Inflammatory macrophage treated with lipopolysaccharide for 4 hours (primary cell): ENCODE results near the gene TANGO2.
A peak's percentile ranks its signal among the peaks of the same experiment; 100 is the strongest.

Experiments used
- DNase-seq: peaks from one replicate; pipeline ENCODE4 v3.0.0-alpha.2; 2020

The TANGO2 gene

DNA sequence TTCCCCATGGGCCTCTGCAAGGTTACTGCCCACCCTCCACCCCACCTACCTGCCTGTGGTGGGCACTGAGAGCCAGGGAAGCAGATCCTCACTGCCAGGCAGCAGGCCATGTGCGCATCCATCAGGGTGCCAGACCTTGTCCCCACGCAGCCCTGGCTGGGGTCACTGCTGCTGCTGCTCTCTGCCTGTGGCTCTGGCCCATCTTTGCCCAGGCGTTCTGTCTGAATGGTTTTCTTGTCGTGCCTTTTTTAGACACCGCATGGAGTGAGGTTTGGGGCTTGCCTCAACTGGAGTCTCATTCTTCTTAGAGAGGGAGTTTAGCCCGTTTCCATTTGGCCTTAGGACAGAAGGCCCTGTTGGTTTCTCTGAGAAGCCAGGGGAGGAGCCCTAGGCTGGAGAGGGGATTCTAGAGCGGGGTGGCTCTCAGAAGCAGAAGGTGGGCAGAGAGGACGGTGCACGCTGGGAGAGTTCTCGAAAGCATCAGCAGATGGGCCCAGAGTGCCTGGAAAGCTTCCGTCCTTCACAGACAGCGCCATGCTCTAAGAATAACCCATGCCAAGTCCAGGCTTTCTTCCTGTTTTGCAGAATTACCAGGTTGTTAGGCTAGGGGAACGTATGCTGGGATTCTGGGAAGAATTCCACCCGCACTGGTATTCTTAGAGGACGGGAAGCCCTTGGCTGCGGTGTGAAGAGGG is 8.1 kb downstream of the TANGO2 start:
- no peak for DNase-seq

DNA sequence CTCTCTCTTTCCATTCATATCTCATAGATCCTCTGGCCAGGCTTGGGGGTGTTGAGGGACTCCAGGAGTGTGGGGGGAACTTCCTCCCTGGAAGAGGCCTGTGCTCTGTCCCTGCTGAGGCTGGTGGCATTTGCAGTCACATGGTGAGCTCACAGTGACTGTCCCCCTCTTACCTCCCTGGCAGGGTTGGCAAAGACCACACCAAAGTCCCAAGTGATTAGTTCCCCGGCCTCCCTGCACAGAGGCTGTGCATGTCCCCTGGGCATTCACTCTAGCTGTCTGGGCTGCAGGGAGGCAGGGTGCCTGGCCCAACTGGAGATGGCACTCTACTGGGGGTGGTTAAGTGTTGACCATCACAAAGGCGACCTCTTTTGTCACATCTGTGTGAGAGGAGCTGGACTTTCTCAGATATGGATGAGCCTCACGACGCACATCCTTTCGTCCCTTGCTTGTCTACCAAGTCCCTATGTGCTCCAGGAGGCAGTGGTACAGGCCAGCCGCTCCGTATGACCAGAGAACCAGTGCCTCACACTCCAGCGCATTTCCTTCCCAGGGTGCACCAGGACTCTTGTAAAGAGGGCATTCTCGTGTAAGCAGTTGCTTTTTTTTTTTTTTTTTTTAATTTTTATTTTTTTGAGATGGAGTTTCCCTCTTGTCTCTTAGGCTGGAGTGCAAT is 8.8 kb downstream of the TANGO2 start:
- DNase-seq: no peak

DNA sequence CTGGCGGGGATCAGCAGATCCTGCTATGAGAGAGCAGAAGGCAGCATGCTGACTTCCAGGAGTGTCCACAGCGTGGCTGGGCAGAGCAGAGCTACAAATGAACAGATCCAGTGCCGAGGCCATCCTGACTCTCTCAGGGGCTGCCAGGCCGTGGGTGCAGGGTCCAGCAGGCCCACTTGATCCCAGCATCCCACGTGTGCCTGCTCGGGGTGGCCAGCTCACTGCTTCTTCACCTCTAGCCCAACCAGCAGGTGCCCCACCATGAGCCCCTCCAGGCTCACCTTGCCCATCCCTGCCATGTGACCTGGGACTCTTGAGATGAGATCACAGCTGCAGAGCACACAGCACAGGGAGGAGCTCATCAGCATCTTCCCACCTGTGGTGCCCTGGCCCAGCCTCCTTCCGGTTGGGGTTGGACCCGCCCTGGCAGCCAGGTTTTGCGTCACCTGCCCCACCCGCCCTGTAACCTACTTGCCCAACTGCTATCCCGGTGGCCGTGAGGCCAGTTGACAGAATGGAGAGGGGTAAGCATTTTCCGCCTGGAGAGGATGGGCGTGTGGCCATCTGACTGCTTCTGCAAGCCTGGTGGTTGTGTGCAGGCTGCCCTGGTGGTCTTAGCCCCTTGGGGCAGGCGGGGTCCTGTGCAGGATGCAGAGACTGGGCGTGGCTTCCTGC is 11.0 kb downstream of the TANGO2 start:
- DNase-seq: no peak

DNA sequence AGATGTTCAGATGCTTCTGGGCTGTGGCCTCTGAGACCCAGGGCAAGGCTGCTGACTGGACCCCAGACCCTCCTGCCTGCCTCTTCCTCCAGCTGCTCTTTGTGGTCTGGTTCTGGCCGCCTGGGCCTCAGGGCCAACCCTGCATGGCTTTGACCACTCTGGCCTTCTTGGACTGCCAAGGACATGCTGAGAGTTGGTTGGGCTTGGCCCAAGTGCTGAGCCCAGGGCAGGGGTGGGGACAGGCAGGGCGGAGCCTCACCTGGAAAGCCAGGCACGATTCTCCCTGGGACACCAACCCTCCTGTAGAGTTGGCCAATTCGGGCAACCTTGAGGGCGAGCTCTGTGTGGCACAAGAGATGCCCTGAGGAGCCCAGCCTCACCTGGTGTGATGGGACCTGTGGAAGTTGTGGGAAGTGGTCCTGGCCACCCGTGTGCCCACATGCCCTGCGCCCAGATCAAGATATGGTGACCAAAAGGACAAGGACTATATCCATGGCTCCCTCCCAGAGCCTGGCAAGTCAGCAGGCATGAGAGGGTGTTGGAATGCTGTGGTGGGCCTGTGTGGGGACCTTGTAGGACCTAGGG is 11.6 kb downstream of the TANGO2 start:
- DNase-seq: no peak

DNA sequence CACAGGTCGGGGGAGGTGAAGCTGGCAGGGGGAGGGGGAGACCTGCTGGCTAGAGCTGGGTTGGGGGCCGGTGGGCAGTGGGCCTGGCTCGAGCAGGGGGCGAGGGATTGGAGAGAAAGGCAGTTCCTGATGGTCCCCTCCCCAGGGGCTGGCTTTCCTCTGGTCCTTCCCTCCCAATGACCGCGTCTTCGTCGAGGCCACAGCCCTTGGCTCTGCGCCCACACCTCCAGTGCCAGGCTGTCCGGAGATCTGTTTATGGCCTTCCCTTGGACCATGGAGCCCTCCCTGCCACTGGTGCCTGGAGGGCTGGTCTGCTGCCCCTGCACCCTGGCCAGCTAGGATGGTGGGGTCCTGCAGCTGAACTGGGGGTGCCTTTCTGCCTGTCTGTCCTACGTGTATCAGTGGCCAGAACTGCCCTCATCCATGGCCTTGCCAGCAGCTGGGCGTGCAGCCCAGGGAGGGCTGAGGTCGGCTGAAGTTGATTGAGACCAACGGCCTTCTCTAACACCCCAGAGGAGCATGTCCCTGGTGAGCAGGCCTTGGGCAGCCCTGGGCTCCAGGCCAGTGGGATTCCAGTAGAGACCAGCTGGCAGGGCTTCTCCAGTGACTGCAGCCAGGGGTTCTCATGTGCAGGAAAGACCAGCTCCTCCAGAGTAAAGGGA is 12.3 kb downstream of the TANGO2 start:
- no peak for DNase-seq

DNA sequence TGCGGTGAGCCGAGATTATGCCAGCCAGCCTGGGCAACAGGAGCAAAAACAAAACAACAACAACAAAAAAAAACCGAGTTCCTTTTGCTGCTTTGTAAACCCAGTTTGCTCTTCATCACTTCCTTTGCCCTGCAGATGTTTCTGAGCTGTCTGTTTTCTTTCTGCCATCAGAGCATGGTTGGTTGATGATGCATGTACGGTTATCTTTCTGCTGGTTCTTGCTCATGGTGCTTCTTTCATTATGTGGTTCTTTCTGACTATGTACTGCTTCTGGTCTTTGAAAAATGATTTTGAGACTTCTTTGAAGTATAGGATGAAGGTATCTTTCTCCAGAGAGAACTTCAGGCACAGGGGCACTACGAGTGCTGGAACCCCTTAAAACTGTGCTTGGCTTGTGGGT is 13.2 kb downstream of the TANGO2 start:
- DNase-seq: no peak

DNA sequence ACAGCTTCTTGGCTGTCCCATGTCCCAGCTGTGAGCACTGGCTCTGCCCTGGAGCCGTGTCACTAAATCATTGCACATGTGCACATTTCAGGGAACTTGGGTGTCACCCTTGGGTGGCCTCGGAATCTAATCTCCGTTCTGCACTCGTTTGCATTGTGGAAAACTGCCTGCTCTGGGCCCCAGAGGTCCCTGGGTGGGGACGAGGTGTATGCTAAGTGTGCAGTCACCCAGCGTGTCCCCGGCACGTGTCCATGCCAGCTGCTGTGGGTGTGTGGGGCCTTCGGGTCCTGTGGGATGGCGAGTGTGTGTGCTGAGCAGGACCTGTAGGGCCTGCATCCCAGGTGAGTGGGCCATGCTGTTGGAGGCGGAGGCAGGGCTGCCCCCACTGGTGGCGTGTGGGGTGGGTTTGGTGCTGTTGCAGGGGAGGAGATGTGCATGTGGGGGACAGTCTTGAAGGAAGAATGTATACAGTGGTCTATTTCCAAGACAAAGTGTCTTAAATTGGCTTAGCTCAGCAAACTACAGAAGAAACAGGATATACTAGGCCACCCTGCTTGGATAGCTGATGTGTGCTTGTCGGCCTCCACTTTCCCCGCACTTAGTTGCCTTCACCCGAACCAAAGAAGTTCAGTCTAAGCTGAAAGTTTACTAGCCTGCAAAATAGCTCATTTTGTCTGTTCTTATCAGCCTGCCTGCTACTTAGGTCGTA is 14.6 kb downstream of the TANGO2 start:
- no peak for DNase-seq

DNA sequence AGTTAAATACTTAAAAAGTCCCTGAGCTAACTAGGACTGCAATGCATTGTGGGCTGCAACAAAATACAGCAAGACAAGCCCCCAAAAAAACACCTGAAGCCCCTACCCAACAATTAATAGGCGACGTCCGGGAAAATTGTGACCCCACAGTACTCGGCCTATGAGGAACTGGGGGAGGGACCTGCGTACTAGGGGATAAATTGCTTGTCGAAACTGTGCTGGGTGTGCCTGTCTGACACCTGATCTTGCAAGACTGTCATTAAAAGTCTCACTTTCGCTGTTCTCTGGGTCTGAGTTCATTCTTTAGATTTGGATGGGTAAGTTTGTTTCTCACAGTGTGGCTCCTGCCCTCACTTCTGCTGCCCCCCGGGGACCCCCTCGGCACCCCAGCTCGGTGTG is 15.2 kb downstream of the TANGO2 start:
- no peak for DNase-seq

DNA sequence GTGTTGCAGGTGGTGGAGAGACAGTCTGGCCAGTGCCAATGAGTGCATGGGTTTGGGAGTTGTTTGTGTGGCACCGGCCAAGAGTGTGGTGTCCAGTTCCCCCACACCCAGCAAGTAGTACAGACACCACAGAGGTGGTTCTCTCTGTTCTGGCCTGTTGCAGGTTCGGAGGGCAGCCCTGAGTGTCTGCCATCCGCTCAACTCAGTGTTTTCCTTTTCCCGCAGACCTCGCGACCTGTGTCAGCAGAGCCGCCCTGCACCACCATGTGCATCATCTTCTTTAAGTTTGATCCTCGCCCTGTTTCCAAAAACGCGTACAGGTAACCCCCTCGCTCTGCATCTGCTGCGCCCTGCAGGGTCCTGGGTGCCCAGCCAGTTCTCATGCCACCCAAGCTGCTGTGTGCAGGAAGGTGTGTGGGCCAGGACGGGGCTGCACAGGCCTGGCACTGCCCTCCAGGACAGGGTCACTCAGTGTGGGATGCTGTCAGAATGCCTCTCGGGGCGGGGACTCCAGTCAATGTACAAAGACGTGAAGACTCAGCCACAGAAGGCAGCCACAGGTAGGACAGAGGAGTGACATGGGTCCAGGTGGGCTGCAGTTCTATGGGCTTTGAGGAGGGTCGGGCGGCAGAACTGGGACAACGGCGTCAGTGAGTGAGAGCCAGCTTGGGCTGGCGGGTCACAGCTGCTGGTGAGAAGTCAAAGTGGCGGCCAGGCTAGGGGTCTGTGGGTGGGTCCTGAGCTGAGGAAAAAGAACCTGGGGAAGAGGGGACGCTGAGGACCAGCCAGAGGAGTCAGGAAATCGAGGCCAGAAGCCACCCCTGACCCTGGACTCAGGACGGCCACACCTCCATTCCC is 15.9 kb downstream of the TANGO2 start:
- DNase-seq: no peak

DNA sequence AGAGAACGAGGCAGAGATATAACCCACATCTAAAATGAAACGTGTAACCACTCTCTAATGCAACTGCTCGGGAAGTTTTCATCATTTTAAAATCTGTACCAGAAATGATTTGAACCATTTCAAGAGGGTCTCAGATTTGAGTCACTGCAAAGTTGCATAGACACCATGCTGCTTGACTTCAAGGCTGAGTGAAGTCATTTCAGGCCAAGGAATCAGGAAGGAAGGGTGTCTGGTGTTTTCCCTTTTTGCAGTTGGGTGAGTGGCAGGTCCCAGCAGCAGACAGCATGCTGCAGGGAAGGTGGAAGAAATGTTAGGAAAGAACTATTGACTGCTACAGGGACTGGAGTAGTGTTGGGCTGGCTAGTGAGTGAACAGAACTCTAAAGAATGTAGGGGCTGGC is 16.5 kb downstream of the TANGO2 start:
- peak; percentile 34 for DNase-seq

DNA sequence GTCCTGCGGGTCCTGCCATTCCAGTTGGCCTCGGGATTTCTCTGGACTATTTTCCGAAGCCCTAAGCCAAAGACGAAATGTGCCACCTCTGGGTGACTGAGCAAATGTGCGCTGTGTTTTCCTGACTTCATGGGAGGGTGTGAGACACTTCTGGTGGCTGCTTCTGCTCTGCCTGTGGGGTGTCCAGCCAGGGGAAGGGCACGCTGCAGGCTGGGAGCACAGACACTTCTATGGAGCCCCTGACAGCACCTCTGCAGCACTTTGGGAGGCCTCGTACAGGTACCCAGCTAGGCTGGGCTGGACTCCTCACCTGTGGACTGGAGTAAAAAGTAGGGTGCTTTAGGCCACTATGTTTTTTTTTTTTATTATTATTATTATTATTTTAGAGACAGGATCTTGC is 17.7 kb downstream of the TANGO2 start:
- no peak for DNase-seq

DNA sequence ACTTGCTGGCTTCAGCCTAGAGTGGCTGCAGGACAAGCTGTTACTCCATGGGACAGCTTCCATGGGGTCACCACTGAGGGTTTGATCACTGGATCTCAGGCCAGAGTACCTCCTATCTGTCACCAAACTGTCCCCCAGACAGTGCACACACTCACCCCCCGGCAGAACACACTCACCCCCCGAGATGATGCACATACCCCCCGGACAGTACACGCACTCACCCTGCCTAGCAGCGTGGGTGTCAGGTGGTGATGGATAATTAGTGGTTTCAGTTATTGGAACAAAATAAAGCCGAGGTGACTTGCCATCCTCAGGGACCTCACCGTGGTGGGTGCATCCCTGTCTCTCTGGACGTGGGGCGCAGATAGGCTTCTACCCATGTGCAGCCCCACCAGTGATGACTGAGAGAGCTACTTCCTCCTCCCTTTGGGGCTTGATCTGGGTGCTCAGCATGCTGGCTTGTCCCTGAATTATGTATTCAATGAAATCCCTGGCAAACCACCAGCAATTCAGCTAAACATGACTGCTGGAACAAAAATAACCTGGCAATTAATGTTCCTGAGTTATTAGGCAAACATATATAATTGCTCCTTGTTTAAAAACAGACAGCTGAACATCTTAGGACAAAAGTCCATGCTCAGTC is 18.9 kb downstream of the TANGO2 start:
- DNase-seq: no peak

DNA sequence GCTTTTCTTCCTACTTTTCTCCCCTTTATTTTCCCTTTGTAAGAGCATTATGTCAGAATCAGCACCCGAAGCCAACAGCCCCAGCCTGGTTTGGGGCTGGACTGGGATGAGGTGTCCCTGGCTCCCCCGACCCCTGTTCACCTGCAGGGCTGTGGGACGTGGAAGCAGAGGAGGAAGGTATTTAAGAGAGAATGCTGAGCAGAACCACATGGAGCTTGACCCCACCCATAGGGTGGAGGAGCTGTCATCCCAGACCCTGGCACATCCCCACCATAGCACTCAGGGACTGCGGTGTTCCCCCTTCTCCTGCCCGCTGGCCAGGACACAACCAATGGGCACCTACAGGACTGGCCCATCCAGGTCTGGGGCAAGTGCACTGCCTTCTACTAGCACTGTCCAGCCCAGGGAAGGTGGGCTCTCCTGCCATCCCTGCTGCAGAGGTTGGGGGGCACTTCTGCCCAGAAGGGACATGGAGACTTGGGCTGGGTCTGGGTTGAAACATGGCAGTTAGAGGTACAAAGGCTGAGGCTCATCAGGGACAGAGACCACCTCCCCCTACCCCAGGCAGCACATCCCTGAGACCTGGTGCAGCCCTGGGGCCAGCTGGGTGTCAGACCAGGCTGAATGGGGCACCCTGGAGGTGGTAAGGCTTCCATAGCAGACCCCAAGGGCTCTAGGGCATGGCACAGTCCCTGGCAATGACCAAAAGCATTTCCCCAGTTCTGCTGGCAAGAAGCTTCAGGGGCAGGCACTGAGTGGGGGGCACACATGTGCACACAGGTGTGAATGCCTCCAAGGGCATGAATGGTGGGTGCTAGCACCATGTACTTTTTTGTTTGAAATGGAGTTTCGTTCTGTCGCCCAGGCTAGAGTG is 19.7 kb downstream of the TANGO2 start:
- DNase-seq: no peak

DNA sequence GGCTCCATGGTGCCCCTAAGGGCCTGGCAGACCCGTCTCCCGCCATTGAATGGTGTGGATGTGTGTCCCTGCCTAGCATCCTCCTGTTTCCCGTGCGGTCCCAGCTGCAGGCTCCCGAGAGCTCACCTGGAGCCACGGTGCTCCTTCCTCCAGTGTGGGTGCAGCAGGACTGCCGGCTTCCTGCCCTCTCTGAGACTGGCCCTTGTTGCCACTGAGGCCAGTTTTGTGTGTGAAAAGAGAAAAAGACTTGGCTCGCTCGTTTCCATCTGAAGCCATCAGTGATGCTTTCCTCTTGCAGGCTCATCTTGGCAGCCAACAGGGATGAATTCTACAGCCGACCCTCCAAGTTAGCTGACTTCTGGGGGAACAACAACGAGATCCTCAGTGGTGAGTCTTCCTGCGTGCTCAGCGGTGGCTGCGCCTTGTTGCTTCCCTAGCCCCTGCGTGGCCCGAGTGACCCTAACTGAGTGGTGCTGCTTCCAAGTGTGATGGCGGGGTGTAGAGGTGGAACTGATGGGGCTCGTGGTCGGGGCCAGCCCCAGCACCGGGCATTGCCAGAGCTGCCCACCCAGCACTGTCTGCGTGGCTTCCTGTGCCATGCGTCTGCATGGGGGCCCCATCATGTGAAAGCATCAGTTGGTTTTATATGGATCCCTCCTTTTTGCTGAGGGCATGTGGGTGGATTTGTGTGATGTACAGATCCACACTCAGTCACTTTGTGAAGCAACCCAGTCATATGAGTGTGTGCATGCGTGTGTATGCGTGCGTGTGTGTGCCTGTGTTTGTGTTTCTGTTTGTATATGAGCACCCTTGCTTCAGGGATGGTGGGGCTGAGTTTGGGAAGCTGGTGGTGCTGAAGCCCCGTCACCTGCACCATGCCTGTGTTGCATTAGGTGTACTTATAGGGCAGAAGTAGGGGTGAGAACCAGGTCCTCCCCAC is 22.4 kb downstream of the TANGO2 start:
- DNase-seq: no peak

DNA sequence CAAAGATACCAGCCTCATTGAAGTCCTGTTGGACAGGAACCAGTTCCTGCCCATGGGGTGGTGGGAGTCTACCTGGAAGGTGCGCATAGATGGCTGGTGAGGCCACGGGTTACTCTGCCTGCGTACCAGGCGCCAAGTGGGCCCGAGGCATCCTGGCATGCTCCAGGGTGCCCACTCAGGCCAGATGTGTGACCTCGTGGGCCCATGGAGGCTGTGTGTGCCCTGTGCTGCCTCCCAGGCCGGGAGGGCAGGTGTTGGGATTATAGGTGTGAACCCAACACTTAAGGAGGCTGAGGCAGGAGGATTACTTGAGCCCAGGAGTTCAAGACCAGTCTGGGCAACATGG is 23.1 kb downstream of the TANGO2 start:
- no peak for DNase-seq

DNA sequence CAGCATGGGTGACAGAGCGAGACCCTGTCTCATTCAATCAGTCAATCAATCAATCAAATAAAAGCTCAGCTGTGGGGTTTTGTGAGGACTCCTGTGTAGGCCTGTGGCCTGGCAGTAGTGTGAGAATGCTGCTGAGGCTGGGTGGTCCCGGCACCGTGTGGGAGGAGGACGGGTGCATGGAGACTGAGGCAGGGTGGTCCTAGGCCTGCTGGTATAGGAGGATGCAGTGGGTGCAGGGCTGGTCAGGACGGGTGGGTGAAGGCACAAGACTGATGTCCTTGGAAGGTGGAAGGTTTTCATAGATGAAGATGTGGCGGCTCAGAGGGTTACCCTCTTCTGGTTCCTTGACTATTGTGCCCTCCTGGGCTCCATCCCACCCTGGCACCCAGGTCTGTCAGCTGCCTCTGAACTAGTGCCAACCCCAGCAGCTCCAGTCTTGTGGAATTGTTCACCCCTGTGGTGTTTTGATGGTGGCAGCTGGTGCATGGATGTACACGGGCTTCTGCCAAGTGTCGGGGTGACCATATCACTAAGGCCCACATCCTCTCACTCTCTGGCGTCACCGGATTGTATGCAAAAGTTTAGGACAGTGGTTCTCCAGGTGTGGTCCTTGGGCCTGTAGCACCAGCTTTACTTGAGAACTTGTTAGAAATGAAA is 23.7 kb downstream of the TANGO2 start:
- no peak for DNase-seq

DNA sequence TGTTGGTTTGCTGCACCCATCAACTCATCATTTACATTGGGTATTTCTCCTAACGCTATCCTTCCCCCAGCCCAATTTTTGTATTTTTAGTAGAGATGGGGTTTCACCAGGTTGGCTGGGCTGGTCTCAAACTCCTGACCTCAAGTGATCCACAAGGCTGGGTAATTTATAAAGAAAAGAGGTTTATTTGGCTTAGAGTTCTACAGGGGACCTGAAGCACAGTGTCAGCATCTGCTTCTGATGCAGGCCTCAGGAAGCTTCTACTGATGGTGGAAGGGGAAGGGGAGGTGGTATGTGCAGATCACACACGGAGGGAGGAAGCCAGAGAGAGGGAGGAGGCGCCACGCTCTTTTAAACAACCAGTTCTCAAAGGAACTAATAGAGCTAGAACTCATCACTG is 25.8 kb downstream of the TANGO2 start:
- DNase-seq: no peak

DNA sequence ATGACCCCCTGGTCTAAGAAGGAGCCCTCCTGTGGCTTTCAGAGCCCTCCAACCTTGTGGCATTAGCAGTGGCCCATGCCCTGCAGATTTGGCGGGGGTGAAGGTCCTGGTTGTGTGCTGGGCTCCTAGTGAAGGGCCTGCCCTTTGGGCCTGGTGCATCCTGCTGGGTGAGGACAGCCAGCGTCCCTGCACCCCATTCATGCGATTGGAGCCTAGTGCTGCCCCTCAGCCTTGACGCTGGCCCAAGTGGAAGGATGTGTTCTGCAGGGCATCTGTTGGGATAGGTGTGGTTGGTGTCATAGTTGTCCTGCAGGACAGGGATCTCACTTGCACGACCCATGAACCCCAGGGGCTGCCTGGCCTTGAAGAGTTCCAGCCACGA is 31.0 kb downstream of the TANGO2 start:
- no peak for DNase-seq
